GM18951 (cell line): ENCODE measurements around the gene TMC6.
"Not testable (repeated sequence)": the region's sequence is repeated elsewhere in the genome, so short reads cannot be mapped to it uniquely, and the experiment has no call there.

Experiments used
- POLR2A ChIP-seq: IDR thresholded peaks from 4 replicates; pipeline ENCODE4 v1.6.1; 2011; ENCODE audit warnings: mild to moderate bottlenecking; ENCODE audit not compliant: insufficient read length, insufficient read depth; ENCODE audit errors: extremely low read depth
- in situ Hi-C: fragments of 300-500 bp; cut with MboI; formaldehyde crosslinking; loops from one replicate; pipeline ENCODE4 v1.12.0; 2022; ENCODE audit warnings: low sequenced_read_pairs, mixed read lengths, inconsistent platforms; ENCODE audit not compliant: unreplicated experiment

Gene TMC6

DNA sequence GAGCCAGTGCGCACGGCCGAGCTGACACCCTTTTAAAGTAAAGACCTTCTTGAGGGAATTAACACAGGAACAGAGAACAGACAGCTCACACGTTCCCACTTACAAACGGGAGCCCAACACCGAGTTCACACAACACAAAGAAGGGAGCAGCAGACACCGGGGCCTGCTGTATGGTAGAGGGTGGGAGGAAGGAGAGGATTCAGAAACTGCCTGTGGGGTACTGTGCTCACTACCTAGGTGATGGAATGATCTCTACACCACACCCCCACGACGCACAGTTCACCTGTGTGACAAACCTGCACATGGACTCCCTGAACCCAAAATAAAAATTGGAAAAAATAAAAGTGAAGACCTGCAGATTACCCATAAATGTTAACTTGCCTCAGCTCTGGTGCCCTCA is 32.5 kb downstream of the TMC6 start:
- no peak for TF ChIP-seq POLR2A
- in situ Hi-C loops: no loop called here

DNA sequence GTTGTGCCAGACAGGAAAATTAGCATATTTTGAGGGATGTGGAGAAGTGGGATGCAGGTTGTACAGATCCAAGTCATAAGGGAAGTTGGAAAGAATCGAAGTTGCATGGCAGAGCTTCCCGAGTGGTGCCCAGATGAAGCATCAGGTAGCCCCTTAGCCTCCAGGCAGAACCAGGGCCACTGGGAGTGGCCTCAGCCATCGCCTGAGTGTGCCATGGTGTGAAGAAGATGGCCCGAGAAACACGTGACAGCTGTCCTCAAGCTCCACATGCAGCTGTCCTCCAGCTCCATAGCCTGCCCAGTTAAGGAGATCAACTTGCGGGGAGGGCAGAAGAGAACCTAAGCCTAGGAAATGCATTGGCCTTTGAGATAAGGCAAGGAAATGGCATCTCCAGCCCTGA is 33.5 kb downstream of the TMC6 start:
- in situ Hi-C loops: no loop called here
- no peak for TF ChIP-seq POLR2A

DNA sequence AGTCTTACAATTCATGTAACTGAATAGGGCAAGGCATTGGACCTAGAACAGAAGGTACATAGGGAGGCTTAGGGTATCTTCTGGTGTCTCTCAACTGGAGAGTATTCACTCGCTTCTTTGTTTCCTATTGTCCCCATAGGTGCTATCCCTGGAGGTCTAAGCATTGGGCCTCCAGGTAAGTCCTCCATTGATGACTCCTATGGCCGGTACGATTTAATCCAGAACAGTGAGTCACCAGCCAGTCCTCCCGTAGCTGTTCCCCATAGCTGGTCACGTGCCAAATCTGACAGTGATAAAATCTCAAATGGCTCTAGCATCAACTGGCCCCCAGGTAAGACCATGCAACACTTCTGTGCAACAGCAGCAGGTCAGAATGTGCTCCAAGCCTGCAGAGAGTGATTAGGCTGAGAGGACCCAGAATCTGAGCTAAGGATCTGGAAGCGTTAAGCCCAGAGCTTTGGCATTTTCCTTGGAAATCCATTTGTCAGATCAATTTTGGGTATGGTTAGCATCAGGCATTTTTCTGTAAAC is 35.7 kb downstream of the TMC6 start:
- in situ Hi-C loops: no loop called here
- no peak for TF ChIP-seq POLR2A

DNA sequence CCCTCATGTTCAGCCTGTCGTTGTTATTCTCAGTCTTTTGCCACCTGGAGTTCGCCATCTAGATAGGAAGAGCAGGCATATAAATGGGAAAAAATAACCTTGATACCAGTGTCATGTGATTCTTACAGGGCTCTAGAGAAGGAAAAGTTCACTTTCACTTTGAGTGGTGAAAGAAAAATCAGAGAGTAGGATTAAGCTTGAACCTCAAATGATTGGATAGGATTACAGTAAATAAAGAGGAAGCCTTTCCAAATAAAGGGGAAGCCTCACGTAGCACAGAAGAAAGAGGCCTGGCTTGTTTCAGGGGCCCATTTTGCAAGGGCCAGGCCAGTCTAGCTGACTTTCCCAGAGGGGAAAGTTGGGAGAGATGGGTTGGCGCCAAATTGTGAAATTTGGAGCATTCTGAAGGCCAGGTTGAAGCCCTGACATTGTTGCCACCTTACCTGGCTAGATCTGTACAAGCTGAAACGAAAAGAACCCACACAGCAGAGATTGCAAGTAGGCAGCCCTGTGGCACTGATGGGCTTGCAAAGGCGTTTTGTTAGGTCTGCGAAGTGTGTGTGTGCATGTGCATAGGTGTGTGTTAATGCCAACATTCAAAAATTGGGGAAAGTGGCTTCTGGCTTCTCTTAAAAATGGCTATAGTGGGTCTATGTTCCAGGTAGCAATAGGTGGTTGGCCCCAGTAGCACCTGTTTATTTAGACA is 38.8 kb downstream of the TMC6 start:
- in situ Hi-C loops: no loop called here
- no peak for TF ChIP-seq POLR2A

DNA sequence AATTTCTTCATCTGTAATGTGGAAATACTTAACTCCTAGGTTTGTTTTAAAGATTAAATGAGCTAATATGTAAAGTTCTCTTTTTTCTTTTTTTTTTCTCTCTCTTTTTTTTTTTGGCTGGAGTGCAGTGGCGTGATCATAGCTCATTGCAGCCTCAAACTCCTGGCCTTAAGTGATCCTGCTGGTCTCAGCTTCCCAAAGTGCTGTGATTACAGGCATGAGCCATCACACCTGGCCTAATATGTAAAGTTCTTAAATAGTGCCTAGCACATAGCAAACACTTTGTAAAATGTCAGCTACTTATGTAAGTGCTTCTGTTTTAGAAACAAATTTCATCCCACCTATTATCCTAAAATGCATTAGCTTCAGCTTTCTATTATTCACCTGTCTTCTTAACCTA is 40.0 kb downstream of the TMC6 start:
- in situ Hi-C loops: no loop called here
- no peak for TF ChIP-seq POLR2A

DNA sequence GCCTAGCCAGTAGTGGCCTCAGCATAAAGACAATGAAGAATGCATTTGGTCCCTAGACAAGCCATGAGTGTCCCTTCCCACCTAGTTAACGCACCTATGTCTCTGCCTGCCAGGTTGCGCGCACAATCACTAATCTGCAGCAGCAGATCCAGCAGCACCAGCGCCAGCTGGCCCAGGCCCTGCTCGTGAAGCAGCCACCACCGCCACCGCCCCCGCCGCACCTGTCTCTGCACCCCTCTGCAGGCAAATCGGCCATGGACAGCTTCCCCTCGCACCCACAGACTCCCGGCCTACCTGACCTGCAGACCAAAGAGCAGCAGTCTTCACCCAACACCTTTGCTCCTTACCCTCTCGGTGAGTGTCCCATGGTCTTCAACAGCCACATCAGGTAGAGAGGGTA is 41.8 kb downstream of the TMC6 start:
- in situ Hi-C loops: no loop called here
- no peak for TF ChIP-seq POLR2A

DNA sequence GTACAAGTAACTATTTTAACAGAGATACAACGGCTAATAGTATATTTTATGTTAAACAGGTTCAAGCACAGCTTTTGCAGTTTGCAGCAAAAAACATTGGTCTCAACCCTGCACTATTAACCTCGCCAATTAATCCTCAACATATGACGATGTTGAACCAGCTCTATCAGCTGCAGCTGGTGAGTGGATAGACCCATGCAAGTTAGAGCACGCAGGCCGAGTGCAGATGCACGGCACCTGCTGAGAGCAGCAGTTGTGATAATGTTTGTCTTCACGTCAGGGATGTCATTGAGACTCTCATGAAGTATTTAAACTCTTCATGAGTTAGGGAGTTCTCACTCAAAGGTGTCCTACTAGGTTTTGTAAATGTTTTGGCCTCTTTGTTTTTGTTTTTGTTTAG is 45.6 kb downstream of the TMC6 start:
- TF ChIP-seq POLR2A: no peak
- in situ Hi-C loops: no loop called here

DNA sequence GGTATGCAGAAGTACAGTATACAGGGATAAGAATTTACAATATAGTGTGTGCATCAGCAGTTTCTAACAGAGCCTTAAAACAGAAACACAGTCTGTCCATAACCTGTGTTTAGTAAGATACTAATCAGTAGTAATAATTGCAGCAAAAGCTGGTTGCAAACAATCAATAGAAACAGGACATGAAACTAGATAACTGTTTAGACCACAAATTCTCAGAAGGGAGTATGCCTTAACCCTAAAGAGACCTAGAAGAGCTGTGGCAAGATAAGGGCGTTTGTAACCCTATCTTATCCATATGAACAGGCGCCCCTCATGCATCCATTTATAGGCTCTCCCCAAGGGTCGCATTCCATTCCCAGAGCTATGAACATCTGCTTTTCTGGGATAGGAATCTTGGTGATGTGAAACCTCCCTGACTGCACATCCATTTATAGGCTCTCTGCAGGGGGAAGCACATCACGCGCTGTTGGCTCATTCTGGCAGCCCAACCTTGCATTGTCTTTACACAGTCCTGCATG is 46.1 kb downstream of the TMC6 start:
- in situ Hi-C loops: not testable (repeated sequence)

DNA sequence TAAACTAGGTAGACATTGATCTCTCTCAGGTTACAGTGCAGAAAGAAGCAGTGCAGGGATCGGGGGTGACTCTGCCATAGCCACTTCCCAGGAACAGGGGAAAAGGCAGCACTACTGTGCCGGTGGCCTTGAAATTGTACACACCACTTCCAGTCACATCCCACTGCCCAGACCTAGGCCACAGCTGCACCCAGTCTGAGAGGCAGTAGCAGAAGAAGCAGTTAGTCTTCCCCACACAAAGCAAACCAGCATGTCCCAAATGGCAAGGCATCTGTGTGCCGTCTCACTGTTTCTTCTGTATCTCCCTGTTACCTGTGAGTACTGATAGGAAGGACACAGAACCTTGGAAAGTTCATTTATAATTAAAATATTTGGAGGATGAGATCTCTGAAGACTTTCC is 47.0 kb downstream of the TMC6 start:
- no peak for TF ChIP-seq POLR2A
- in situ Hi-C loops: no loop called here

DNA sequence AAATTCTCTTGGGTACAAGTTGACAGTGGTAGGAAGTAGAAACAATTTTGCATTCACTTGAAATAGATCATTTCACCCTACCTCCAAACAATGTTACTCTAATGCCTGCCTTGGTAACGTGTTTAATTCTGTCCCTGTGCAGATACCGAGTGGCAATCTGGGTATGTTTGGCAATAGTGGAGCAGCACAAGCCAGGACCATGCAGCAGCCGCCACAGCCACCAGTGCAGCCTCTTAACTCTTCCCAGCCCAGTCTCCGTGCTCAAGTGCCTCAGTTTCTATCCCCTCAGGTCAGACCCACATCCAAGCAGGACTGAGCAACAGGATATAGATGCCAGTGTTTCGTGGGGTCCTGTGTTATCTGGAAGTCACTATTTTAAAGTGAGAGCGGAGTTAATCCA is 49.3 kb downstream of the TMC6 start:
- TF ChIP-seq POLR2A: no peak
- in situ Hi-C loops: no loop called here

DNA sequence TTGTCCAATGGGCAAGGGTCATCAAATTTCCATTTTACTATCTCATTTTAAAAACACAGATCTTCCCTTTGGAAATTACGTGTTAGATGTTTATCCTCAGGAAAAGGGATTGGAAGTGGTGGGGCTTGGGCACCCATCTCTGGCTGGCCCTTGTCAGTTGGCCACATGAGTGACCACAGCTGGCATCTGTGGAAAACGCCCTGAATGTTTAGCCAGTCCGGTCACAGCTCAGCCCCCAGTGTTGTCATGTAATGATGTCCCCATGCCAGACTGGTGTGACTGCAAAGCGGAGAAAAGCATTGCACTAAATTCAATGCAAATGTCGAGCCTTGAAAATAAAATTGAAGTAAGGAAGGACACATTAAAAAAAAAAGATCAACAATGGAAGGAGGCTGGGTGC is 53.0 kb downstream of the TMC6 start:
- no peak for TF ChIP-seq POLR2A
- in situ Hi-C loops: no loop called here

DNA sequence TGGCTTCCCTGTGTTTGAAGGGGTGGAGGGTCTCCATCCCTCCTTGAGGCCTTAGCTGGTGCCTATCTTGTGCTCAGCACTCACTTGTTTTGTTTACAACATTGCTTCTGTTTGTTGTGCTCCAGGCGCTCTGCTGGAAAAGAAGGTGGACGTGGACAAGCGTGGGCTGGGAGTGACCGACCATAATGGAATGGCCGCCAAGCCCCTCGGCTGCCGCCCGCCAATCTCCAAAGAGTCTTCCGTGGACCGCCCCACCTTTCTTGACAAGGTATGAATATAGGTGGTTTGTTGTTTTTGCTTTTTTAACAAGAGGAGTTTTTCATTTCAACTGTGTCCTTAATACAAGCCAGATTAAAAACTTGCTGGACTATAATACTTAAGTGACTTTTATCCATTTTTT is 53.5 kb downstream of the TMC6 start:
- in situ Hi-C loops: no loop called here
- TF ChIP-seq POLR2A: no peak

DNA sequence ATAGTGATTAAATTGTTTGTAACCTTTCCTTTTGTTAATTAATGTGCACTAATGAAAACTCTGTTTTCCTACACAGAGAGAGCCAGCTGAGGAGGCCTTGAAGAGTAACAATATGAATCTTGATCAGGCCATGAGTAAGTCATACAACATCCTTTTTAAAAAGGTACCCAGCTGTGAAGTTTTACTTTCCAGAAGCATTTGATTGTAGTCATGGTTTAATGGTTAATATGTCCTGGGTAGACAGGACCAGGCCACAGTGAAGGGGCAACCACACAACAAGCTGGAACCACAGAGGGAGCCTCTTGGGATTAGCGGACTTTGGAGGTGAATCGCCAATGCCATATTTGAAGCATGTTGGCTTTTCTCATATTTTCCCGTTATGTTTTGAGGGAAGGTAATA is 55.6 kb downstream of the TMC6 start:
- in situ Hi-C loops: no loop called here
- no peak for TF ChIP-seq POLR2A

DNA sequence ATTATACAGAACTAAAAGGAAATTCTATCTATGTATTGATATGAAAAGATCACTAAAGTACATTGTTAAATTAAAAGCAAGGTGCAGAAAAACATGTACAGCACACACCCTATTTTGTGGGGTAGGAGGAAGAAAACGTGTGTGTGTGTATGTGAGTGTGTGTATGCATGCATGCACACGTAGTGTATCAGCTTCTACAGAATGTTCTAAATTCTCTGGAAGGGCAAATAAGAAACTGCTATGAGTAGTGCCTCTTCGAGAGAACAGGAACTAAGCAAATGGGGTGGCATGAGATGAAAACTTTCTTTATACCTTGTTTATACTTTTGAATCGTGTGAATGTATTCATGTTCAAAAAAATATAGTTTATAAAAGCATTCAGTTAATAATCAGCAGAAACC is 58.9 kb downstream of the TMC6 start:
- no peak for TF ChIP-seq POLR2A
- in situ Hi-C loops: no loop called here

DNA sequence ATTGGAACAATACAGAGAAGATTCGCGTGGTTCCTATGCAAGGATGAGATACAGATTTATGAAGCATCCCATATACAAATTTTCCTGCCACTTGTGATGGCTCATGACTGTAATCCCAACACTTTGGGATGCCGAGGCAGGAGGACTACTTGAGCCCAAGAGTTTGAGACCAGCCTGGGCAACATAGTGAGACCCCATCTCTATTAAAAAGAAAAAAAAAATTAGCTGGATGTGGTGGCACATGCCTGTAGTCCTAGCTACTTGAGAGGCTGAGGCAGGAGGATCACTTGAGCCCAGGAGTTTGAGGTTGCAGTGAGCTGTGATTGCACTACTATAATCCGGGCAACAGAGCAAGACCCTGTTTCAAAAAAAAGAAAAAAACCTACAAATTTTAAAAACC is 61.6 kb downstream of the TMC6 start:
- in situ Hi-C loops: not testable (repeated sequence)
